GM23338 (cell line): ENCODE results near the gene CYP2J2. TPM values are rescaled to one million over a fixed set of nuclear protein-coding genes. Genes with fewer than 3 reads are reported as not detected.

ENCODE experiments used
- ATAC-seq: fragments of 200-7000 bp; cut with Tn5 transposase; 3 replicates; pipeline ENCODE4 v1.9.1; 2020
- DNase-seq: peaks from one replicate; pipeline ENCODE4 v3.0.0-alpha.2; 2015; ENCODE audit warnings: low spot score
- H2AFZ ChIP-seq: fragments of 200-600 bp; sonication (generic); 2 replicates; pipeline ENCODE4 v1.8.0; 2016; ENCODE audit warnings: antibody characterized with exemption, mild to moderate bottlenecking, moderate library complexity
- H3F3A ChIP-seq: fragments of 200-600 bp; sonication (generic); replicated peaks from 2 replicates; pipeline ENCODE4 v1.8.0; 2017; ENCODE audit warnings: antibody characterized with exemption, mixed run types, low read depth
- H3K27ac ChIP-seq: fragments of 200-600 bp; sonication (generic); 2 replicates; pipeline ENCODE4 v1.6.1; 2016; ENCODE audit warnings: low read depth
- H3K27me3 ChIP-seq: fragments of 200-600 bp; sonication (generic); 2 replicates; pipeline ENCODE4 v1.8.0; 2016; ENCODE audit warnings: mild to moderate bottlenecking, mixed run types, moderate library complexity; ENCODE audit not compliant: insufficient read depth
- H3K36me3 ChIP-seq: fragments of 200-600 bp; sonication (generic); 2 replicates; pipeline ENCODE4 v1.8.0; 2016; ENCODE audit warnings: mild to moderate bottlenecking; ENCODE audit not compliant: insufficient read depth
- H3K4me1 ChIP-seq: fragments of 200-600 bp; sonication (generic); 2 replicates; pipeline ENCODE4 v1.8.0; 2016; ENCODE audit warnings: mild to moderate bottlenecking, moderate library complexity; ENCODE audit not compliant: insufficient read depth
- H3K4me2 ChIP-seq: fragments of 200-600 bp; sonication (generic); 2 replicates; pipeline ENCODE4 v1.7.1; 2017; ENCODE audit warnings: mixed run types
- H3K4me3 ChIP-seq: fragments of 200-600 bp; sonication (generic); 2 replicates; pipeline ENCODE4 v1.6.1; 2016; ENCODE audit warnings: mixed run types
- H3K79me2 ChIP-seq: fragments of 200-600 bp; sonication (generic); replicated peaks from 2 replicates; pipeline ENCODE4 v1.8.0; 2017; ENCODE audit warnings: mild to moderate bottlenecking; ENCODE audit not compliant: insufficient read depth
- H3K9me2 ChIP-seq: fragments of 200-600 bp; sonication (generic); 2 replicates; pipeline ENCODE4 v1.8.0; 2017; ENCODE audit not compliant: insufficient read depth
- H4K20me1 ChIP-seq: fragments of 200-600 bp; sonication (generic); replicated peaks from 2 replicates; pipeline ENCODE4 v1.8.0; 2017; ENCODE audit warnings: mild to moderate bottlenecking; ENCODE audit not compliant: insufficient read depth
- H3K27ac Mint-ChIP-seq: 2 replicates; pipeline ENCODE4 v1.8.0; 2020; ENCODE audit warnings: inconsistent platforms, mild to moderate bottlenecking, moderate library complexity, mixed read lengths
- H3K27me3 Mint-ChIP-seq: 3 replicates; pipeline ENCODE4 v1.8.0; 2022; ENCODE audit warnings: low read depth, mild to moderate bottlenecking, moderate library complexity, mixed read lengths, inconsistent platforms; ENCODE audit not compliant: insufficient read depth, poor library complexity
- H3K36me3 Mint-ChIP-seq: 3 replicates; pipeline ENCODE4 v1.8.0; 2021; ENCODE audit warnings: low read depth, mild to moderate bottlenecking, inconsistent platforms, moderate library complexity, mixed read lengths
- H3K4me1 Mint-ChIP-seq: 3 replicates; pipeline ENCODE4 v1.8.0; 2020; ENCODE audit warnings: mild to moderate bottlenecking, inconsistent platforms, mixed read lengths
- H3K4me3 Mint-ChIP-seq: 3 replicates; pipeline ENCODE4 v1.8.0; 2021; ENCODE audit warnings: moderate library complexity, mild to moderate bottlenecking, inconsistent platforms, mixed read lengths
- H3K9me3 Mint-ChIP-seq: 3 replicates; pipeline ENCODE4 v1.8.0; 2020; ENCODE audit warnings: moderate library complexity, mild to moderate bottlenecking, inconsistent platforms, mixed read lengths
- CREB1 ChIP-seq: fragments of 250-450 bp; sonication (Bioruptor Pico); IDR thresholded peaks from 2 replicates; pipeline ENCODE4 v1.5.0; 2020; ENCODE audit warnings: low read depth, mild to moderate bottlenecking, moderate library complexity
- CTCF ChIP-seq, 2 experiments: fragments of 200-600 bp in 1 of 2; sonication (generic) in 1 of 2; conservative IDR thresholded peaks; 2 replicates each; pipeline versions ENCODE4 v1.5.1 to v1.6.1; 2016 to 2017; ENCODE audit warnings: antibody characterized with exemption in 2 of 2, low read depth in 2 of 2, mild to moderate bottlenecking in 2 of 2, moderate library complexity in 1 of 2
- ETS1 ChIP-seq: IDR thresholded peaks from 2 replicates; pipeline ENCODE4 v1.6.1; 2016; ENCODE audit warnings: antibody characterized with exemption
- EZH2 ChIP-seq: fragments of 200-600 bp; sonication (generic); IDR thresholded peaks from one replicate; pipeline ENCODE4 v1.8.0; 2017; ENCODE audit warnings: antibody characterized with exemption, mild to moderate bottlenecking, low read depth; ENCODE audit not compliant: unreplicated experiment
- EZH2phosphoT487 ChIP-seq: fragments of 200-600 bp; sonication (generic); IDR thresholded peaks from one replicate; pipeline ENCODE4 v1.8.1; 2018; ENCODE audit warnings: antibody characterized with exemption; ENCODE audit not compliant: unreplicated experiment
- JUNB ChIP-seq: IDR thresholded peaks from one replicate; pipeline ENCODE4 v1.6.1; 2016; ENCODE audit warnings: antibody characterized with exemption; ENCODE audit not compliant: unreplicated experiment
- NANOG ChIP-seq: IDR thresholded peaks from 2 replicates; pipeline ENCODE4 v1.6.1; 2016; ENCODE audit warnings: antibody characterized with exemption, borderline replicate concordance
- POLR2AphosphoS5 ChIP-seq: IDR thresholded peaks from 2 replicates; pipeline ENCODE4 v1.6.1; 2016; ENCODE audit warnings: antibody characterized with exemption, low read depth
- REST ChIP-seq: IDR thresholded peaks from one replicate; pipeline ENCODE4 v1.6.1; 2018; ENCODE audit warnings: antibody characterized with exemption; ENCODE audit not compliant: unreplicated experiment
- STAT1 ChIP-seq: IDR thresholded peaks from one replicate; pipeline ENCODE4 v1.6.1; 2016; ENCODE audit warnings: antibody characterized with exemption; ENCODE audit not compliant: unreplicated experiment
- ZNF114 ChIP-seq: fragments of 250-450 bp; sonication (Bioruptor Pico); IDR thresholded peaks from 2 replicates; pipeline ENCODE4 v1.5.0; 2020; ENCODE audit warnings: mild to moderate bottlenecking, moderate library complexity
- ZNF331 ChIP-seq: fragments of 250-450 bp; sonication (Bioruptor Pico); IDR thresholded peaks from 2 replicates; pipeline ENCODE4 v1.5.0; 2020; ENCODE audit warnings: low read depth, mild to moderate bottlenecking, moderate library complexity
- ZNF462 ChIP-seq: fragments of 250-450 bp; sonication (Bioruptor Pico); IDR thresholded peaks from 2 replicates; pipeline ENCODE4 v1.5.0; 2020; ENCODE audit warnings: mild to moderate bottlenecking, moderate library complexity
- polyA plus RNA-seq: library from polyadenylated mRNA; unstranded; fragments of >200 nt; fragmentation: Nextera tagmentation; extraction: Ambion mirVana; gene quantifications from 2 replicates; pipeline ENCODE4 v1.2.1, GENCODE V29; 2016
- total RNA-seq: library from RNA; depleted of rRNA; stranded (reverse); fragments of >200 nt; shearing (Covaris generic); gene quantifications from 2 replicates; pipeline ENCODE4 v1.2.3, GENCODE V29; 2014

CYP2J2 gene
- total and polyA plus RNA-seq, 2 experiments from 2014 or later: 1.4 to 1.5 TPM

GRCh38 chr1:59924653-59925052 lies 1.9 kb downstream of the CYP2J2 start:
- H3K27me3 Mint-ChIP-seq: peaks cover 11% of the 10 kb centered on the region
- no peaks in the 10 kb centered on the region for H4K20me1 ChIP-seq
- H3K4me3 Mint-ChIP-seq: no peak overlapping the region
- no peaks in the 10 kb centered on the region for H3K36me3 ChIP-seq
- H3F3A ChIP-seq: no peaks in the 10 kb centered on the region
- no peak overlapping the region for H3K27ac Mint-ChIP-seq
- H3K9me3 Mint-ChIP-seq: 0 out of 3 replicates have a peak, but pooled peaks cover 3% of the 10 kb centered on the region
- no peak overlapping the region for H2AFZ ChIP-seq
- TF ChIP-seq REST (no peak), STAT1 (no peak), CREB1 (CRISPR knock-in tag) (no peak), EZH2 (no peak), POLR2AphosphoS5 (no peak), ETS1 (no peak), EZH2phosphoT487 (no peak), ZNF114 (CRISPR knock-in tag) (no peak), NANOG (no peak), ZNF462 (CRISPR knock-in tag) (no peak), JUNB (no peak), ZNF331 (CRISPR knock-in tag) (no peak), CTCF (conservative IDR thresholded peaks at IDR 0.05; ENCODE audit: low read depth in 2 of 2) (no peak)
- H3K27me3 ChIP-seq: peaks cover 25% of the 10 kb centered on the region
- H3K4me3 ChIP-seq: no peak overlapping the region
- DNase-seq (no peak), ATAC-seq (no peak)
- no peaks in the 10 kb centered on the region for H3K79me2 ChIP-seq
- no peaks in the 10 kb centered on the region for H3K9me2 ChIP-seq
- peaks cover 10% of the 10 kb centered on the region for H3K4me1 Mint-ChIP-seq
- H3K36me3 Mint-ChIP-seq: no peaks in the 10 kb centered on the region
- peaks cover 6% of the 10 kb centered on the region; the same call in 1 of the 2 replicates for H3K4me1 ChIP-seq
- H3K27ac ChIP-seq: no peak overlapping the region
- H3K4me2 ChIP-seq: no peak overlapping the region
